HepG2 (cell line): ENCODE results near the gene NEK7. TPM values are rescaled to one million over a fixed set of nuclear protein-coding genes. Genes with fewer than 3 reads are reported as not detected.

Experiments used
- CENPT ChIP-seq: sonication (generic); formaldehyde crosslinking; IDR thresholded peaks from 2 replicates; pipeline ENCODE4 v1.8.0; 2022; ENCODE audit warnings: low read depth, mild to moderate bottlenecking, moderate library complexity, missing genetic modification reagents
- ELF3 ChIP-seq: IDR thresholded peaks from 2 replicates; pipeline ENCODE4 v1.6.1; 2016; ENCODE audit warnings: missing genetic modification reagents, missing compliant biosample characterization
- KIAA2018 ChIP-seq: sonication (generic); formaldehyde crosslinking; IDR thresholded peaks from 2 replicates; pipeline ENCODE4 v1.5.0; 2020; ENCODE audit warnings: mild to moderate bottlenecking, missing genetic modification reagents, borderline replicate concordance
- PRDM15 ChIP-seq: sonication (generic); formaldehyde crosslinking; IDR thresholded peaks from 2 replicates; pipeline ENCODE4 v1.4.0; 2020; ENCODE audit warnings: missing genetic modification reagents
- REPIN1 ChIP-seq: sonication (generic); formaldehyde crosslinking; IDR thresholded peaks from 2 replicates; pipeline ENCODE4 v1.8.0; 2022; ENCODE audit warnings: missing genetic modification reagents, low read depth, mild to moderate bottlenecking, borderline replicate concordance
- RFXAP ChIP-seq: sonication (generic); formaldehyde crosslinking; IDR thresholded peaks from 2 replicates; pipeline ENCODE4 v1.4.0; 2020; ENCODE audit warnings: missing genetic modification reagents, borderline replicate concordance
- SAP130 ChIP-seq: IDR thresholded peaks from 2 replicates; pipeline ENCODE4 v1.6.1; 2016; ENCODE audit warnings: low read depth
- TBX2 ChIP-seq: sonication (generic); formaldehyde crosslinking; IDR thresholded peaks from 2 replicates; pipeline ENCODE4 v1.5.0; 2020; ENCODE audit warnings: missing genetic modification reagents, mild to moderate bottlenecking, borderline replicate concordance
- TCF12 ChIP-seq, 2 experiments: fragments of 450-650 bp in 1 of 2; sonication (generic) in 1 of 2; formaldehyde crosslinking in 1 of 2; IDR thresholded peaks; 2 replicates each; pipeline versions ENCODE4 v1.6.1 to v1.8.0; 2017 to 2022; ENCODE audit warnings: antibody characterized with exemption in 1 of 2, mild to moderate bottlenecking in 1 of 2, missing genetic modification reagents in 1 of 2, moderate library complexity in 1 of 2
- TFAP4 ChIP-seq: sonication (generic); IDR thresholded peaks from 2 replicates; pipeline ENCODE4 v1.6.1; 2016; ENCODE audit warnings: low read depth, borderline replicate concordance
- ZNF121 ChIP-seq: sonication (generic); formaldehyde crosslinking; IDR thresholded peaks from 2 replicates; pipeline ENCODE4 v1.5.0; 2020; ENCODE audit warnings: mild to moderate bottlenecking, missing genetic modification reagents
- ZNF577 ChIP-seq: sonication (generic); formaldehyde crosslinking; IDR thresholded peaks from 2 replicates; pipeline ENCODE4 v1.4.0; 2020; ENCODE audit warnings: mild to moderate bottlenecking, low read depth, missing genetic modification reagents, borderline replicate concordance
- ZSCAN22 ChIP-seq: sonication (generic); formaldehyde crosslinking; IDR thresholded peaks from 2 replicates; pipeline ENCODE4 v1.4.0; 2020; ENCODE audit warnings: mild to moderate bottlenecking, missing genetic modification reagents
- polyA plus RNA-seq, 8 experiments: library from polyadenylated mRNA; depleted of rRNA in 3 of 8; stranded (reverse) in 7 of 8; unstranded in 1 of 8; fragments of >200 nt; fragmentation: Illumina TruSeq in 4 of 8; extraction: Trizol in 4 of 8; gene quantifications; 2 replicates each; pipeline versions ENCODE4 v1.2.1 to v1.2.3, GENCODE V29; 2011 to 2016; ENCODE audit warnings: low read depth in 4 of 8, missing spikeins in 1 of 8, mixed read lengths in 1 of 8; ENCODE audit not compliant: insufficient read depth in 1 of 8
- total RNA-seq, 5 experiments: library from RNA; depleted of rRNA; stranded (reverse); fragments of >200 nt; fragmentation: Illumina TruSeq; extraction: Trizol; gene quantifications; 2 replicates each; pipeline ENCODE4 v1.2.3, GENCODE V29; 2016; ENCODE audit warnings: low read depth in 1 of 5

NEK7 gene
- total and polyA plus RNA-seq, 2 of the 13 experiments (the other 11 are each of a cell fraction or from before 2014, with no cell fraction given) = 18.1 to 19.2 TPM

GRCh38 chr1:198158735-198159589 is 2.2 kb downstream of the NEK7 start (continued):
- TF ChIP-seq TBX2 (CRISPR knock-in tag) = peak; percentile 39; the same call in 1 of the 2 replicates
- no peak for TF ChIP-seq TFAP4
- TF ChIP-seq RFXAP = no peak
- no peak for TF ChIP-seq CENPT (CRISPR knock-in tag)
- TF ChIP-seq ZNF577 (CRISPR knock-in tag) = no peak
- peak; percentile 44; the same call in 1 of the 2 replicates for TF ChIP-seq ELF3
- peak; percentile 83 for TF ChIP-seq PRDM15
- TF ChIP-seq REPIN1 (CRISPR knock-in tag) = no peak
- no peak for TF ChIP-seq ZSCAN22 (CRISPR knock-in tag)
- no peak for TF ChIP-seq TCF12 (IDR thresholded peaks at IDR 0.05)
- TF ChIP-seq TCF12 (CRISPR knock-in tag; IDR thresholded peaks at IDR 0.05) = no peak
- TF ChIP-seq KIAA2018 (CRISPR knock-in tag) = no peak
- peak; percentile 81 for TF ChIP-seq SAP130
- no peak for TF ChIP-seq ZNF121 (CRISPR knock-in tag)
